Endothelial cell of umbilical vein (primary cell): ENCODE data around the gene BCAS3.

Experiments
- EZH2 ChIP-seq: IDR thresholded peaks from 2 replicates; pipeline ENCODE4 v1.6.1; 2012; ENCODE audit warnings: borderline replicate concordance, low read depth, mild to moderate bottlenecking, moderate library complexity, low read length, inconsistent platforms; ENCODE audit not compliant: severe bottlenecking
- FOS ChIP-seq: IDR thresholded peaks from 2 replicates; pipeline ENCODE4 v1.6.1; 2011; ENCODE audit warnings: mild to moderate bottlenecking, low read length, moderate library complexity, borderline replicate concordance; ENCODE audit not compliant: insufficient read depth
- JUN ChIP-seq: IDR thresholded peaks from 2 replicates; pipeline ENCODE4 v1.6.1; 2011; ENCODE audit warnings: borderline replicate concordance, low read depth; ENCODE audit not compliant: insufficient read length, insufficient read depth
- MYC ChIP-seq: IDR thresholded peaks from one replicate; pipeline ENCODE4 v1.6.1; 2011; ENCODE audit warnings: mild to moderate bottlenecking, low read depth, low read length
- POLR2A ChIP-seq: IDR thresholded peaks from 2 replicates; pipeline ENCODE4 v1.6.1; 2012; ENCODE audit warnings: low read depth, mild to moderate bottlenecking, control low read depth, low read length
- POLR2AphosphoS5 ChIP-seq: IDR thresholded peaks from 2 replicates; pipeline ENCODE4 v1.6.1; 2012; ENCODE audit warnings: low read depth, mild to moderate bottlenecking, control low read depth, low read length, moderate library complexity; ENCODE audit not compliant: insufficient read depth
- TF ChIP-seq, protein P1 (sequence below): IDR thresholded peaks from 2 replicates; pipeline ENCODE4 v1.6.1; 2011; ENCODE audit not compliant: insufficient read depth, insufficient read length
- TF ChIP-seq, protein P2 (sequence below), 2 donors: IDR thresholded peaks; 1 replicate in 1 of 2; 2 replicates in 1 of 2; pipeline ENCODE4 v1.5.1; 2011; ENCODE audit warnings: low read length in 2 of 2, mild to moderate bottlenecking in 2 of 2, moderate library complexity in 2 of 2, control low read depth in 1 of 2, inconsistent platforms in 1 of 2, low read depth in 1 of 2; ENCODE audit not compliant: insufficient read depth in 1 of 2; ENCODE audit errors: extremely low read depth in 1 of 2

GRCh38 chr17:61397086-61397842 is 719.6 kb downstream of the BCAS3 start:
- TF ChIP-seq POLR2A (no peak), JUN (no peak), POLR2AphosphoS5 (no peak), EZH2 (no peak), MYC (no peak), FOS (no peak)
- TF ChIP-seq, protein P1, sequence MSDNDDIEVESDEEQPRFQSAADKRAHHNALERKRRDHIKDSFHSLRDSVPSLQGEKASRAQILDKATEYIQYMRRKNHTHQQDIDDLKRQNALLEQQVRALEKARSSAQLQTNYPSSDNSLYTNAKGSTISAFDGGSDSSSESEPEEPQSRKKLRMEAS: no peak
- TF ChIP-seq, protein P2, sequence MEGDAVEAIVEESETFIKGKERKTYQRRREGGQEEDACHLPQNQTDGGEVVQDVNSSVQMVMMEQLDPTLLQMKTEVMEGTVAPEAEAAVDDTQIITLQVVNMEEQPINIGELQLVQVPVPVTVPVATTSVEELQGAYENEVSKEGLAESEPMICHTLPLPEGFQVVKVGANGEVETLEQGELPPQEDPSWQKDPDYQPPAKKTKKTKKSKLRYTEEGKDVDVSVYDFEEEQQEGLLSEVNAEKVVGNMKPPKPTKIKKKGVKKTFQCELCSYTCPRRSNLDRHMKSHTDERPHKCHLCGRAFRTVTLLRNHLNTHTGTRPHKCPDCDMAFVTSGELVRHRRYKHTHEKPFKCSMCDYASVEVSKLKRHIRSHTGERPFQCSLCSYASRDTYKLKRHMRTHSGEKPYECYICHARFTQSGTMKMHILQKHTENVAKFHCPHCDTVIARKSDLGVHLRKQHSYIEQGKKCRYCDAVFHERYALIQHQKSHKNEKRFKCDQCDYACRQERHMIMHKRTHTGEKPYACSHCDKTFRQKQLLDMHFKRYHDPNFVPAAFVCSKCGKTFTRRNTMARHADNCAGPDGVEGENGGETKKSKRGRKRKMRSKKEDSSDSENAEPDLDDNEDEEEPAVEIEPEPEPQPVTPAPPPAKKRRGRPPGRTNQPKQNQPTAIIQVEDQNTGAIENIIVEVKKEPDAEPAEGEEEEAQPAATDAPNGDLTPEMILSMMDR (IDR thresholded peaks at IDR 0.05; ENCODE audit: extremely low read depth in 1 of 2, insufficient read depth in 1 of 2, low read depth in 1 of 2, low read length in 2 of 2): no peak
